GM12873 (cell line): ENCODE measurements around the gene MAP7D1.

ENCODE experiments used
- CTCF ChIP-seq: IDR thresholded peaks from 2 replicates; pipeline ENCODE4 v1.5.1; 2012; ENCODE audit warnings: low read depth, mild to moderate bottlenecking, moderate library complexity, low read length, control low read depth; ENCODE audit not compliant: insufficient read depth; ENCODE audit errors: missing control alignments

MAP7D1 gene

GRCh38 chr1:36217670-36218069 is 61.7 kb downstream of the MAP7D1 start:
- peak; percentile 11 for TF ChIP-seq CTCF

GRCh38 chr1:36222481-36223380 is 66.8 kb downstream of the MAP7D1 start:
- TF ChIP-seq CTCF = no peak

DNA sequence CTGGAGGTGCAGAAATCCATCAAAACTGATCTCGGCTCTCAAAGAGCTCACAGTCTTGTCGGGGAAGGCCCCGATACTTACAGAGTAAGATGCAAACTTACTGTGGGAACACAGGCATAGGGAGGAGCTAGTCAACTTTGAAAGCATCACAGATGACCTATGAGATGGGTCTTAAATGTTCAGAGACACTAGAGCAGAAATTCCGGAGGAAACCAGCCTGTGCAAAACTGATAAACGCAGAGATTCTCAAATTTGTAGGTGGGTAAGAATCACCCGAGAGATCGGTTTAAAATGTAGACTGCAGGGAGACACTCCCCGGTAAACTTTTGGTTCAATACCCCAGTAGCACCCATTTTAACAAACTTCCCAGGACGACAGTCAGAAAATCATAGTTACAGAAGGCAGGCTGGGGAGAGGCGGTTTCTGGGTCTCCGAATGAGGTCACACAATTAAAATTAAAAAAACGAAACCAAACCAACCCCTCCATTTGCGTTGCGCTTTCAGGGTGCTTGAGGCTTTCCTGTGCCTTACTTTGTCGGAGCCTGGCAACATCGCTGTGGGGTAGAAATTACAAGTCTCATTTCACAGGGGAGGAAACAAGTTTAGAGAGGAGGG is 67.5 kb downstream of the MAP7D1 start:
- no peak for TF ChIP-seq CTCF

DNA sequence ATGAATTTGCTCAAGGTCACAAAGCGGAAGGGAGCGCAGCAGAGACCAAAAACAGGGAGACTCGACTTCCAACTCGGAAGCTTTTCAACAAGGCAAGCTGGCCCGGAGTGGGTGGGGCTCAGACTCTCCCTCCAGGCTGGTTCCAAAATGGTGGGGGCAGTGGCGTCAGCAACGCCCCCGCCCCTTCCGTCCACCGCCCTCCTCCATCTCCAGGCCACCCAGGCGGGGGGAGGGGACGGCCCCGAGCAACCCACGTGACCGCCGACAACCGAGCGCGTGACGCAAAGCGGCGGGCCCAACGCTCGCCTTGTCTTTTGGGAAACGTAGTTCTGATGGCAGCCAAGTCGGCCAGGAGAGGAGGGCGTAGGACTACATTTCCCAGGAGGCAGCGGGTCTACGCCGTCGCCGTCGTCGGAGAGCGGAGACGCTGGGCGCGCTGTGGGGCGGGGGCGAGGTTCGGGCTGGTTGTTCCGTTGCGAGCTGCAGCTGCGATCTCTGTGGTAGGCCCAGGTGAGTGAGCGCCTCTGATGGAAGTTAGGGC is 68.1 kb downstream of the MAP7D1 start, which contains the start of gene THRAP3:
TSS of gene THRAP3 (plus strand) at position 448 of the 541 bp plus-strand sequence. CDS start 58,121 bp downstream, outside the sequence.
- TF ChIP-seq CTCF = no peak

- TF ChIP-seq CTCF = peak; percentile 38
Measured at GRCh38 chr1:36224537-36225282, 68.8 kb downstream of the MAP7D1 start.

DNA sequence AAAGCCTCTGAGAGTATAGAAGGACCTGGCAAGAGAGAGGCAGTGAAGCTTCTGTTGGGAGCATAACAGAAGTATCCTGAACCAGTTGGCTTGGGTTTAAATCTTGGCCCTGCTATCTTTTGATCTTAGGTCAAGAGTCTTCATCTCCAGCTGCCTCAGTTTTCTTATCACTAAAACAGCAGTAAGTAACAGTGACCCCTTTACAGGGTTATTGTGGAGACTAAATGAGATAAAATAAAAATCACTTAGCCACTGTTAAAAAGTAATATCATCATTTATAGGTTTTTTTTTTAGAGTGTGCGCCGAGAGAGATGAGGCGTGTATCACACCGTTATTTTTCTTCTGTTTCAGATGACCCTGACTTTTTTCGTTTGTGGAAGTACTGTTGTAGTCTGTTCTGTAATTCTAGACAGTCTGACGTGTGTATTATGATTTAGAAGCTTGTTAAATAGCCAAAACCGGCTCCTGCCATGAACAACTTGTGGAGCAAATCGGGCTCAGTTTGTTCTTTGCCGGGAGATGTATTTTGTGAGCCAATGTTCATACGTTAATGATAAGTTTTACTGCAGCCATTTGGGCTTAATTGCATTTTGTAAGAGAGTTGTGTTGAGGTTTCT is 69.4 kb downstream of the MAP7D1 start:
- no peak for TF ChIP-seq CTCF
